ENCODE results near the gene TOGARAM2. TPM values are rescaled to one million over a fixed set of nuclear protein-coding genes. Genes with fewer than 3 reads are reported as not detected.

Gene TOGARAM2
- total RNA-seq, 1 donor from 2014 or later: not detected

DNA sequence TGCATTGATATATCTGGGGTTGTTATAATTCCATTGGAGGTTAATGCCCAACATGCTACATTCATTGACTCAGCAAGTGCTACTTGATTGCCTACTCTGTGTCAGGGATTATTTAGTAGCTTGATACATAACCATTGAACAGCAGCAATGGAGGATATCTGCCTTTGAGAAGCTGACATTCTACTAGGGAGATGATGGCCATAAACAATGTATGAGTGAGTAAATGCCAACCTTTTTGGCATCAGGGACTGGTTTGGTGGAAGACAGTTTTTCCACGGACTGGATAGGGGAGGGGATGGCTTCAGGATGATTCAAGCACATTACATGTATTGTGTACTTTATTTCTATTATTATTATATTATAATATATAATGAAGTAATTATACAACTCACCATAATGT, 31.9 kb upstream of the TOGARAM2 start:
- Mint-ChIP-seq H3K4me3 (ENCODE audit: unreplicated experiment) (no peak overlapping the region), H3K4me1 (ENCODE audit: low read depth, unreplicated experiment) (no peaks in the 10 kb centered on the region), H3K27ac (ENCODE audit: unreplicated experiment) (no peak overlapping the region), H3K27me3 (ENCODE audit: unreplicated experiment) (no peaks in the 10 kb centered on the region), H3K36me3 (ENCODE audit: unreplicated experiment) (peaks cover 25% of the 10 kb centered on the region), H3K9me3 (ENCODE audit: unreplicated experiment) (peaks cover 12% of the 10 kb centered on the region)
- DNase-seq: no peak
- TF ChIP-seq, protein P1, sequence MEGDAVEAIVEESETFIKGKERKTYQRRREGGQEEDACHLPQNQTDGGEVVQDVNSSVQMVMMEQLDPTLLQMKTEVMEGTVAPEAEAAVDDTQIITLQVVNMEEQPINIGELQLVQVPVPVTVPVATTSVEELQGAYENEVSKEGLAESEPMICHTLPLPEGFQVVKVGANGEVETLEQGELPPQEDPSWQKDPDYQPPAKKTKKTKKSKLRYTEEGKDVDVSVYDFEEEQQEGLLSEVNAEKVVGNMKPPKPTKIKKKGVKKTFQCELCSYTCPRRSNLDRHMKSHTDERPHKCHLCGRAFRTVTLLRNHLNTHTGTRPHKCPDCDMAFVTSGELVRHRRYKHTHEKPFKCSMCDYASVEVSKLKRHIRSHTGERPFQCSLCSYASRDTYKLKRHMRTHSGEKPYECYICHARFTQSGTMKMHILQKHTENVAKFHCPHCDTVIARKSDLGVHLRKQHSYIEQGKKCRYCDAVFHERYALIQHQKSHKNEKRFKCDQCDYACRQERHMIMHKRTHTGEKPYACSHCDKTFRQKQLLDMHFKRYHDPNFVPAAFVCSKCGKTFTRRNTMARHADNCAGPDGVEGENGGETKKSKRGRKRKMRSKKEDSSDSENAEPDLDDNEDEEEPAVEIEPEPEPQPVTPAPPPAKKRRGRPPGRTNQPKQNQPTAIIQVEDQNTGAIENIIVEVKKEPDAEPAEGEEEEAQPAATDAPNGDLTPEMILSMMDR (IDR thresholded peaks at IDR 0.05; ENCODE audit: partially characterized antibody, unreplicated experiment): no peak

DNA sequence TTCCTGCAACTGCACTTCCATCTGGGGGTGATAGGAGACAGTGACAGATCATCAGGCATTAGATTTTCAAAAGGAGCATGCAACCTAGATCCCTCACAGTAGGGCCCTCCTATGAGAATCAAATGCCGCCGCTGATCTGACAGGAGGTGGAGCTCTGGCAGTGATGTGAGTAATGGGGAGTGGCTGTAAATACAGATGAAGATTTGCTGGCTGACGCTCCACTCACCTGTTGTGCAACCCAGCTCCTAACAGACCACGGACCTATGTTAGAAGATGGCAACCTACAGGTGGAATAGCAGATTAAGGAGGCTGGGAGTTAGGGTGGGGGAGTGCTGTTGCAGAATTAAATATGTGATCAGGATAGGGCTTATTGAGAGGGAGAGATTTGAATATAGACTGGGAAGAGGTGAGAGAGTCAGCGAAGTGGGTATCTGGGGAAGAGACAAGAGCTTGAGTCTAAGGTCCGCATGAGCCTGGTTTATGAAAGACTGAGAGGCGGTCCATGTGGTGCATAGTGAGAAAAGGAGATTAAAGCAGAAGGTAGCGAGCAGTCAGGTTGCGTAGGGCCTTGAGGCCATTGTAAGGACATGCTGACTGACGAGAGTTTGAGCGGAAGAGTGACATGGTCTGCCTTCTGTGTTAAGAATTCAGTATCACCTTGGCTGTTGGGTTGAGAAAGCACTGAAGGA, 31.3 kb upstream of the TOGARAM2 start:
- Mint-ChIP-seq H3K27ac (ENCODE audit: unreplicated experiment) (no peak overlapping the region), H3K27me3 (ENCODE audit: unreplicated experiment) (no peaks in the 10 kb centered on the region), H3K4me3 (ENCODE audit: unreplicated experiment) (no peak overlapping the region), H3K9me3 (ENCODE audit: unreplicated experiment) (peaks cover 12% of the 10 kb centered on the region), H3K36me3 (ENCODE audit: unreplicated experiment) (peaks cover 25% of the 10 kb centered on the region), H3K4me1 (ENCODE audit: low read depth, unreplicated experiment) (no peaks in the 10 kb centered on the region)
- TF ChIP-seq, protein P1 (IDR thresholded peaks at IDR 0.05; ENCODE audit: partially characterized antibody, unreplicated experiment): no peak
- DNase-seq: no peak

DNA sequence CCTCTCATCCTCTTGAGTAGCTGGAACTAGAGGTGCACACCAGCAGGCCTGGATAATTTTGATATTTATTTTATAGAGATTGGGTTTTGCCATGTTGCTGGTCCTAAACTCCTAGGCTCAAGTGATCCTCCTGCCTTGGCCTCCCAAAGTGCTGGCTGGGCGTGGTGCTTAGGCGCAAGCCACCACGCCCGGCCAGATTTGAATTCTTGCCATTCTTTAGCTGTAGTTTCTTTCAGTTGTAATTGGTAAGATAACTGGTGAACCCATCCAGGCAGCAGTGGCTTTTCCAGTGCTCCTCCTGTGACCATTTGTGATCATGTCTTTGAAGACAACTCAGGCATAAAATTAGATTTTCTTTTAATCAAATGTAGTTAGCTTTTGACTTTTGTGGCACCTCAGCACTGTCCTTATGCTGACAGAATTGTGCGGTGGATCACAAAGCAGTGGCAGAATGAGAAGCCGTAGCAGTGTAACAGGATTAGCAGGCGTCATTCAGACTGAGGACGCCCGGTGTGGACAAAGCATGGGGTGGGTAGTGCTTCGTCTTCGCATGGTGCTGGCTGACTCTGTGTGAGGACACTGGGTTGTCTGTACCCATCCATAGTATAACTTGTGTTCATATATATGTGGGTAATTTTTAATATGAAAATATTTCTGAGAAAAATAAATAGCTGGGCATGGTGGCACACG, 30.0 kb upstream of the TOGARAM2 start:
- TF ChIP-seq, protein P1 (IDR thresholded peaks at IDR 0.05; ENCODE audit: partially characterized antibody, unreplicated experiment): no peak
- no peak for DNase-seq
- Mint-ChIP-seq H3K9me3 (ENCODE audit: unreplicated experiment) (peaks cover 12% of the 10 kb centered on the region), H3K4me3 (ENCODE audit: unreplicated experiment) (no peak overlapping the region), H3K4me1 (ENCODE audit: low read depth, unreplicated experiment) (no peaks in the 10 kb centered on the region), H3K36me3 (ENCODE audit: unreplicated experiment) (peaks cover 25% of the 10 kb centered on the region), H3K27me3 (ENCODE audit: unreplicated experiment) (no peaks in the 10 kb centered on the region), H3K27ac (ENCODE audit: unreplicated experiment) (no peak overlapping the region)

DNA sequence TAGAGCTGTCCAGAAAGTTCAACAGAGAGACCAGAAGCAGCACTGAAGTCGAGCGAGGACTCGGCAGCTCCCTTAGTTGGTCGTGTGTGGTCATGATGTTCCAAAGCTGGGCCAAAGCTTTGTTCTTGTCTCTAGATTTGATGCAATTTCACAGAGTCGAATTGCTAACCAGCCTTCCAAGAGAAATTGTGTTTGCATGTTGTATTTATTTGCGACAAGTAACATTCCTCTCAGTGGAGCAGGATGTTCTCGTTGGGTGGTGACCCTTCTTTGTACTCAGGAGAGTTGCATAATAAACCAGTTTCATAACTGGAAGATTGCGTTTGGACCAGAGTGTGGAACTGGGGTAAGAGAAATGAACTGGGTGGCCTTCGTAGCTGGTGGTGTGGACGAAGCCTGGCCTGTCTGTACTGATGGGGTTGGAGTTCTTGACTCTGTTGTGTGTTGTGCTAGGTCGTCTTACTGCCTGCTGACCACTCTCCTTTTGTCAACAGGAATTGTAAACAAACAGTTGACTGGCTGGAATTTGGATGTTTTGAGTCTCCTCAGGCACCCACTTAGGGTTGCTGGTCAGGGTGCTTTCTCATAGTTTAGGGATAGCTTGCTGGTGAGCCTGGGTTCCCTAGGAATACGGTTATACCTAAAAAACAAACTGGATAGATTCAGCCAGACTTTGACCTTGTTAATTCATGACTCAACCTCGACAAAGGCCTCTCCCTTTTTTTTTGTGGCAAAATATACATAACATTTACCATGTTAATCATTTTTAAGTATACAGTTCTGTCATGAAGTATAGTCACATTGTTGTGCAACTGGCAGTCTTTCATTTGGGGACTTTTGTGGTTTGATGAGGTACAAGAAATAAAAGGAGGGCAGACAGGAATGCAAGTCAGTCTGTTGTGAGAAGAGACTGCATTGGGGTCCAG, 28.9 kb upstream of the TOGARAM2 start:
- Mint-ChIP-seq H3K4me3 (ENCODE audit: unreplicated experiment) (no peak overlapping the region), H3K27ac (ENCODE audit: unreplicated experiment) (no peak overlapping the region), H3K4me1 (ENCODE audit: low read depth, unreplicated experiment) (no peaks in the 10 kb centered on the region), H3K9me3 (ENCODE audit: unreplicated experiment) (peaks cover 12% of the 10 kb centered on the region), H3K36me3 (ENCODE audit: unreplicated experiment) (peaks cover 20% of the 10 kb centered on the region), H3K27me3 (ENCODE audit: unreplicated experiment) (no peaks in the 10 kb centered on the region)
- DNase-seq: no peak
- TF ChIP-seq, protein P1 (IDR thresholded peaks at IDR 0.05; ENCODE audit: partially characterized antibody, unreplicated experiment): no peak

Measured in glutamatergic neuron (in vitro differentiated cells).